ENCODE data around the gene C9orf40.

The C9orf40 gene

DNA sequence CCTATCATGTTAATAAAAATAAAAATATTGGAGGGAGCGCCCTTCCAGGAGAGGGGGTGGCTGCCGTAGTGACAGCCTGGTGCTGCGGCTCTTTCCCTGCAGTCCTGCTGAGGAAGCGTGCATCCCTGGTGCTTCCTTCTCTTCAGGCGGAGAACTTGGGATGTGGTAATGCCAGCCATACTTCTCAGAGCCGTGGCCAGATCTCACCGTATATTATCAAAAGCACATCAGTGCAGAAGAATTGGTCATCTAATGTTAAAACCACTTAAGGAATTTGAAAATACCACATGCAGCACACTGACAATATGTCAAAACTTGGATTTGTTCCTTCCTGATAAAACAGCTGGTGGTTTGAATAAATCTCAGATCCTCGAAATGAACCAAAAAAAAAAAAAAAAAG is 17.7 kb downstream of the C9orf40 start:
- DNase-seq = no peak

DNA sequence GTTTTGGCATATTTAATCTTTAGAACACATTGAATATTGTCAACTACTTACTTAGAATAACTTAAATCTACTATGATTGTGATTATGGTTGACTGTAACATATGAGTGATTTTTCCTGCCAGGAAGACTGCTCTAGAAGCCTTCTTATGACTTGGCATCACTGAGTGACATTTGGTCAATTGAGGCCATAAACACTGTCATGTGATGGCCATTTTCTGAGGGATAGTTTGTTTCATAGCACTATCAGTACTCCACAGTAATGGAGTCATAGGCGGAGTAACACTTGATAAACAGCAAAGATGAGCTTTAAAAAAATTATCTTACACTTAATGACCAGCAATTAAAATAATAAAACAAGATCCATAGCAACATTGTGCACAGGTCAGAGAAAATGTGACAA is 31.0 kb downstream of the C9orf40 start:
- no peak for DNase-seq

DNA sequence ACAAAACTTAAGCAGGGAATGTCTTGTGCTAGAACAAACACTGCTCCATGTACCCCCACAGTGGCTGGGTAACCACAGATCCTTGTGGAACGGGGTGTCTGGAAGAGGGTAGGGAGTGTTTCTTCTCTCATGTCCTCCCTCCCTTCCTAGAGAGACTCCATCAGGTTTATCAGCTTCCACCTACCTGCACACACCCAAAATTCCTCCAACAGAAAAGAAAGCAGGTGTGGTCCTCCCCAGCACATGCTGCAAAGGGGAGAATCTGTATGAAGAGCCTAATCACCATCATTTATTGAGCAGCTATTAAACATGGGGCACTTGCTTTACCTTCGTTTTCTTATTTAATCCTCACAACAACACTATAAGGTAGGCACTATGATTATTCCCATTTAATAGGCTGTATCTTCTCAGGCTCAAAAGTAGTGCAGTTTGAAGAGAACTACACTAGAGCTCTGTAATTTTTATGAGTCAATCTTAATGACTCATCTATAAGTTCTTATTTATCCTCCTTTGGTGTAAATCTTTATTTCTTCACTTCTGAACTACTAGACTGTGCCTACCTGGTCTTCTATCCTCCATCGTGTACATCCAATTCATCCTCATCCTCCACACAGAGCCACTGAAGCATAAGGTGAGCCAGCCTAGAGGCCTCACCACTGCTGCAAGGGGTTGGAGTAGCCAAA is 31.6 kb downstream of the C9orf40 start:
- no peak for DNase-seq

DNA sequence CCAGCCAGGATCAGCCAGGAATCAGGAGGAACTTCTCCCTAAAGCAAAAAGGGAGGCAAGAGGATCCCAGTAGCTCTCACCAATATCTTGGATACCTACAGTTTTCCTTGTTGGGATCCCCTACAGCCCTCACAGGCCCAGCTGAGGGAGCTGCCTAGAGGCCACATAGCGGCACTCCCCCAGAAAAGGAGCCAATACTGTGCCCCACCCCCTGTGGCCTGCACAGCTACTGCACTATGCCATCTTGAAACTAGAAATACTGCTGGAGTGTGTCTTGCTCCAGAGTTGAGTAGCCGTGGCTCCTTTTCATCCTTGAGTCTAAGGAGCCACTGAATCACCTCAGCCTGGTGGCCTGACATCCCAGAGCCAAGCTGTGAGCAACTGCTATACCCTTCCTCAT is 42.7 kb downstream of the C9orf40 start:
- no peak for DNase-seq

DNA sequence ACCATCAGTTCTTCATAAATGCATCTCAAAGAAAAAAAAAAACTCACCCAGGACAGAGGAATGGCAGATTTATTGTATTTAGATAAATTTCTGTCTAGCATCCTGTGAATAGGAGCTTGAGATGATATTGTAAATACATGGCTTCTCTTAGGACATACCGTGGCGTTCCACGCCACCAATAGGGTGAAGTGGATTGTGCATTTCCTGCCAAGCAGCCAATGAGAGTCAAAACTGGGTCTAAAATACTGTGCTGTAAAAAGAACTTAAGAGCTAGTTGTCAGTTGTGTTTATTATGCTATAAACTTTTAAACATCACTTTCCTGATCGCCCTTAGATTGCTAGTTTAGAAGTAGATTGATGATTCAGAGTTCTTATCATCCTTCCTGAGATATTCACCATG is 44.0 kb downstream of the C9orf40 start:
- DNase-seq = no peak

DNA sequence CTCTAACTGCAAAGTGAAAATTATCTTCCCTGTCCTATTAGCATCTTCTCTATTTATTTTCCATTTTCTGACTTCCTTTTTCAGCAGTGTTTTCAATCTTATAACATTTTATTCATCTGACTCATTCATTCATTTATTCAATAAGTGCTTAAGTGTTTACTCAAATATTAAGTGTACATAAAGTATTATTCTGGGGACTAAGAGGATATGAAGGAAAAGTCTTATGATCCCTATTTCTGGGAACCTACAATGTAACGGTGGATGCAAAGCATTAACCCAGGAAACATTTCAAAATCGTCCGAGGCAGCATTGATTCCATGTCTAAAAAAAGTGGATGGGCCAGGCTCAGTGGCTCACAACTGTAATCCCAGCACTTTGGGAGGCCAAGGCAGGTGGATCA is 45.6 kb downstream of the C9orf40 start:
- no peak for DNase-seq

DNA sequence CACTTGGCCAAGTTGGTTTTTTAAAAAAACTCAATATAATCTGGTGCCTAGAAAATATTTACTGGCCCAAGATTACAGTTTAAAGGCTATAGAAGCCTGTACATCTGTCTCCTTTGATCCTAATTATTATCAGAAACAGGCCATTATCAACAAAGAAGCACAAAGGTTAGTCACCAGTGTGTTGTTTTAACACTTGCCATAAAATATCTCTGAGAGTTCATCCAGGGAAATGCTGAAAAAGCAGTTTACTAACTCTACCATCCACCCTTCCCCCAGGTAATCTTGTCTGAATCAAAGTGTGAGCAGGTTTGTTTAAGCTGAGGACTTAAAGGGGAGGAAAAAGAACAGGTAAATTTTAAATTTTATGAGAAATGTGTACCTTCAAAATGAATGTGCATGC is 51.7 kb downstream of the C9orf40 start:
- no peak for DNase-seq
